ENCODE measurements around the gene SPRY4. TPM values are rescaled to one million over a fixed set of nuclear protein-coding genes. Genes with fewer than 3 reads are reported as not detected.
A peak's percentile ranks its signal among the peaks of the same experiment; 100 is the strongest.

SPRY4 gene
- total and polyA plus RNA-seq, 2 of the 13 experiments (the other 11 are each of a cell fraction or from before 2014, with no cell fraction given), result 8.9 to 17.8 TPM

- TF ChIP-seq MXD1 (CRISPR knock-in tag; IDR thresholded peaks at IDR 0.05), result no peak; the same call in 1 of the 2 replicates
- TF ChIP-seq ZNF180 (CRISPR knock-in tag; IDR thresholded peaks at IDR 0.05; ENCODE audit: borderline replicate concordance, low read depth), result 0 out of 2 replicates have a peak, but pooled peaks have one; percentile 19
- peak; percentile 88; the same call in 1 of the 2 replicates for TF ChIP-seq ZFP90 (CRISPR knock-in tag; IDR thresholded peaks at IDR 0.05; ENCODE audit: borderline replicate concordance)
- TF ChIP-seq KDM2A (CRISPR knock-in tag; IDR thresholded peaks at IDR 0.05; ENCODE audit: borderline replicate concordance, low read depth), result no peak; the same call in 1 of the 2 replicates
- TF ChIP-seq ZNF619 (CRISPR knock-in tag; IDR thresholded peaks at IDR 0.05), result no peak
- TF ChIP-seq ZNF674 (CRISPR knock-in tag; IDR thresholded peaks at IDR 0.05; ENCODE audit: low read depth), result peak; percentile 29; the same call in 1 of the 2 replicates
- TF ChIP-seq CCDC6 (CRISPR knock-in tag; IDR thresholded peaks at IDR 0.05), result no peak
- TF ChIP-seq, protein P1, sequence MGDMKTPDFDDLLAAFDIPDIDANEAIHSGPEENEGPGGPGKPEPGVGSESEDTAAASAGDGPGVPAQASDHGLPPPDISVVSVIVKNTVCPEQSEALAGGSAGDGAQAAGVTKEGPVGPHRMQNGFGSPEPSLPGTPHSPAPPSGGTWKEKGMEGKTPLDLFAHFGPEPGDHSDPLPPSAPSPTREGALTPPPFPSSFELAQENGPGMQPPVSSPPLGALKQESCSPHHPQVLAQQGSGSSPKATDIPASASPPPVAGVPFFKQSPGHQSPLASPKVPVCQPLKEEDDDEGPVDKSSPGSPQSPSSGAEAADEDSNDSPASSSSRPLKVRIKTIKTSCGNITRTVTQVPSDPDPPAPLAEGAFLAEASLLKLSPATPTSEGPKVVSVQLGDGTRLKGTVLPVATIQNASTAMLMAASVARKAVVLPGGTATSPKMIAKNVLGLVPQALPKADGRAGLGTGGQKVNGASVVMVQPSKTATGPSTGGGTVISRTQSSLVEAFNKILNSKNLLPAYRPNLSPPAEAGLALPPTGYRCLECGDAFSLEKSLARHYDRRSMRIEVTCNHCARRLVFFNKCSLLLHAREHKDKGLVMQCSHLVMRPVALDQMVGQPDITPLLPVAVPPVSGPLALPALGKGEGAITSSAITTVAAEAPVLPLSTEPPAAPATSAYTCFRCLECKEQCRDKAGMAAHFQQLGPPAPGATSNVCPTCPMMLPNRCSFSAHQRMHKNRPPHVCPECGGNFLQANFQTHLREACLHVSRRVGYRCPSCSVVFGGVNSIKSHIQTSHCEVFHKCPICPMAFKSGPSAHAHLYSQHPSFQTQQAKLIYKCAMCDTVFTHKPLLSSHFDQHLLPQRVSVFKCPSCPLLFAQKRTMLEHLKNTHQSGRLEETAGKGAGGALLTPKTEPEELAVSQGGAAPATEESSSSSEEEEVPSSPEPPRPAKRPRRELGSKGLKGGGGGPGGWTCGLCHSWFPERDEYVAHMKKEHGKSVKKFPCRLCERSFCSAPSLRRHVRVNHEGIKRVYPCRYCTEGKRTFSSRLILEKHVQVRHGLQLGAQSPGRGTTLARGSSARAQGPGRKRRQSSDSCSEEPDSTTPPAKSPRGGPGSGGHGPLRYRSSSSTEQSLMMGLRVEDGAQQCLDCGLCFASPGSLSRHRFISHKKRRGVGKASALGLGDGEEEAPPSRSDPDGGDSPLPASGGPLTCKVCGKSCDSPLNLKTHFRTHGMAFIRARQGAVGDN (CRISPR knock-in tag; IDR thresholded peaks at IDR 0.05), result peak; percentile 39
- TF ChIP-seq HNRNPUL1 (IDR thresholded peaks at IDR 0.05; ENCODE audit: low read depth, low read length), result no peak
- TF ChIP-seq DBP (CRISPR knock-in tag; IDR thresholded peaks at IDR 0.05; ENCODE audit: not compliant biosample characterization), result no peak
- TF ChIP-seq ZNF451 (CRISPR knock-in tag; IDR thresholded peaks at IDR 0.05), result 0 out of 2 replicates have a peak, but pooled peaks have one; percentile 41
- no peak for TF ChIP-seq PBX2 (CRISPR knock-in tag; IDR thresholded peaks at IDR 0.05)
- TF ChIP-seq MTF2 (CRISPR knock-in tag; IDR thresholded peaks at IDR 0.05; ENCODE audit: borderline replicate concordance), result no peak
- TF ChIP-seq NFYC (CRISPR knock-in tag; IDR thresholded peaks at IDR 0.05), result no peak
- no peak for TF ChIP-seq ATF1 (CRISPR knock-in tag; IDR thresholded peaks at IDR 0.05)
- TF ChIP-seq, protein P2, sequence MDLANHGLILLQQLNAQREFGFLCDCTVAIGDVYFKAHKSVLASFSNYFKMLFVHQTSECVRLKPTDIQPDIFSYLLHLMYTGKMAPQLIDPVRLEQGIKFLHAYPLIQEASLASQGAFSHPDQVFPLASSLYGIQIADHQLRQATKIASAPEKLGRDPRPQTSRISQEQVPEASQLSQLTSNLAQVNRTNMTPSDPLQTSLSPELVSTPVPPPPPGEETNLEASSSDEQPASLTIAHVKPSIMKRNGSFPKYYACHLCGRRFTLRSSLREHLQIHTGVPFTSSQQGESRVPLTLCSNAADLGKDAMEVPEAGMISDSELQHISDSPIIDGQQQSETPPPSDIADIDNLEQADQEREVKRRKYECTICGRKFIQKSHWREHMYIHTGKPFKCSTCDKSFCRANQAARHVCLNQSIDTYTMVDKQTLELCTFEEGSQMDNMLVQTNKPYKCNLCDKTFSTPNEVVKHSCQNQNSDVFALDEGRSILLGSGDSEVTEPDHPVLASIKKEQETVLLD (CRISPR knock-in tag; IDR thresholded peaks at IDR 0.05; ENCODE audit: low read depth), result no peak
- 0 out of 2 replicates have a peak, but pooled peaks have one; percentile 24 for TF ChIP-seq ZNF75D (CRISPR knock-in tag; IDR thresholded peaks at IDR 0.05; ENCODE audit: borderline replicate concordance)
- TF ChIP-seq ZSCAN5A (CRISPR knock-in tag; IDR thresholded peaks at IDR 0.05; ENCODE audit: borderline replicate concordance), result 0 out of 2 replicates have a peak, but pooled peaks have one; percentile 4
- TF ChIP-seq GATA4 (IDR thresholded peaks at IDR 0.05; ENCODE audit: borderline replicate concordance, low read depth), result no peak
These were observed 518 bp downstream of the SPRY4 start (continued) for GRCh38 chr5:142324136-142324870.

Measured in HepG2 (cell line).